ENCODE results near the gene HIC1.

HIC1 gene

DNA sequence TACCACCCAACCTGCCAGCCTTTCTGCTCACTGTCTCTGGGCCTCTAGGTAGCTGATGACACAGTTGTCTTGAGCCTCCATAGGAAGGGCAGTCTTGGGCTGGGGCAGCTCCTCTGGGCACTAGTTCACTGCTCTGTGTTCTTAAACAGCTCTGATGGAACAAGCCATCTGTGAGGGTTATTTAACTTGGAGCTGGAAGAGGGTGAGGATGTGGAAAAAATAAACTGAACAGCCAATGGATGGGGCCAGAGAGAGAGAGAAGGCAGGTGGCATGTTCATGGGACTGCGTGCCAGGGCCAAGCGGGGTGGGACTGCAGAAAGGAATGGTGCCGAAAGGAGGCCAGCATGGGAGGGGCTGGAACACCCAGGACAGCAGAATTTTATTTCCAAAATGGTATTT lies 52.6 kb downstream of the HIC1 start:
- Mint-ChIP-seq H3K4me1 (peaks cover 18% of the 10 kb centered on the region), H3K36me3 (peaks cover 23% of the 10 kb centered on the region), H3K9me3 (no peaks in the 10 kb centered on the region), H3K4me3 (no peak overlapping the region), H3K27ac (no peak overlapping the region)
- ATAC-seq (no peak), DNase-seq (ENCODE audit: low spot score in 2 of 2) (no peak)

- Mint-ChIP-seq H3K4me1 (peaks cover 13% of the 10 kb centered on the region), H3K36me3 (peaks cover 17% of the 10 kb centered on the region), H3K9me3 (no peaks in the 10 kb centered on the region), H3K4me3 (no peak overlapping the region), H3K27ac (no peak overlapping the region)
- DNase-seq (ENCODE audit: low spot score in 2 of 2) = no peak
- no peak for ATAC-seq
Measured at GRCh38 chr17:2108170-2108569, 53.3 kb downstream of the HIC1 start.

GRCh38 chr17:2110436-2110835 lies 55.5 kb downstream of the HIC1 start:
- Mint-ChIP-seq H3K27ac (no peak overlapping the region), H3K9me3 (no peaks in the 10 kb centered on the region), H3K4me3 (no peak overlapping the region), H3K36me3 (peaks cover 11% of the 10 kb centered on the region), H3K4me1 (peaks cover 13% of the 10 kb centered on the region)
- no peak for DNase-seq (ENCODE audit: low spot score in 2 of 2)
- ATAC-seq = no peak

DNA sequence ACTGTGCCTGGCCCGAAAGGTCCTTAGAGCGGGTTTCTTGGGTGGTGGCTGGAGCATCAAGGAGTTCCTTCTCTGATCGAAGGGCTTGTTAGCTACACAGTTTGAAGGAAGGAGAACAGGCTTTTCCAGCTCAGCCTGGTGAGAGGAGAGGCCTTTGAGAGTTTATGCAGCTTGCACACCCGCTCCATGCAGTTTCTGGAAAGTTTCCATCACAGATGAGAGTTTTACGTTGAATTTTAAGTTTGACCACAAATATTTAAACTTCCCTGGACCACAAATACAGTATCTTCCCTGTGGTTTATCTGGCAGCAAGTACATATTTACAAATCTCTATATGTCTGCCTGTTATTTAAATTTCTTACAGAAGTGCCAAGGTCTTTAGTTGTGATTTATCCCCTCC lies 56.8 kb downstream of the HIC1 start:
- no peak for ATAC-seq
- H3K27ac Mint-ChIP-seq = no peak overlapping the region
- H3K4me3 Mint-ChIP-seq = no peak overlapping the region

More for the DNA sequence above, 56.8 kb downstream of the HIC1 start:
- Mint-ChIP-seq H3K36me3 (peaks cover 7% of the 10 kb centered on the region), H3K9me3 (no peaks in the 10 kb centered on the region), H3K4me1 (peaks cover 5% of the 10 kb centered on the region)
- no peak for DNase-seq (ENCODE audit: low spot score in 2 of 2)

Measured in stimulated activated effector memory CD8-positive, alpha-beta T cell treated with anti-CD3 and anti-CD28 coated beads, Interleukin-12 subunit alpha, Interleukin-12 subunit beta, amount 100 ng/mL, for 72 hours (primary cell).